ENCODE data around the gene KCNC3.

GRCh38 chr19:50272263-50272897, 56.8 kb downstream of the KCNC3 start:
- TF ChIP-seq POLR2AphosphoS5 (IDR thresholded peaks at IDR 0.05) (no peak), CTCF (IDR thresholded peaks at IDR 0.05) (no peak)
